ENCODE measurements around the gene WNT1. TPM values are rescaled to one million over a fixed set of nuclear protein-coding genes. Genes with fewer than 3 reads are reported as not detected.

Gene WNT1
- total and polyA plus RNA-seq, 9 of the 15 experiments (the other 6 are each of a cell fraction or from before 2014, with no cell fraction given) = not detected

DNA sequence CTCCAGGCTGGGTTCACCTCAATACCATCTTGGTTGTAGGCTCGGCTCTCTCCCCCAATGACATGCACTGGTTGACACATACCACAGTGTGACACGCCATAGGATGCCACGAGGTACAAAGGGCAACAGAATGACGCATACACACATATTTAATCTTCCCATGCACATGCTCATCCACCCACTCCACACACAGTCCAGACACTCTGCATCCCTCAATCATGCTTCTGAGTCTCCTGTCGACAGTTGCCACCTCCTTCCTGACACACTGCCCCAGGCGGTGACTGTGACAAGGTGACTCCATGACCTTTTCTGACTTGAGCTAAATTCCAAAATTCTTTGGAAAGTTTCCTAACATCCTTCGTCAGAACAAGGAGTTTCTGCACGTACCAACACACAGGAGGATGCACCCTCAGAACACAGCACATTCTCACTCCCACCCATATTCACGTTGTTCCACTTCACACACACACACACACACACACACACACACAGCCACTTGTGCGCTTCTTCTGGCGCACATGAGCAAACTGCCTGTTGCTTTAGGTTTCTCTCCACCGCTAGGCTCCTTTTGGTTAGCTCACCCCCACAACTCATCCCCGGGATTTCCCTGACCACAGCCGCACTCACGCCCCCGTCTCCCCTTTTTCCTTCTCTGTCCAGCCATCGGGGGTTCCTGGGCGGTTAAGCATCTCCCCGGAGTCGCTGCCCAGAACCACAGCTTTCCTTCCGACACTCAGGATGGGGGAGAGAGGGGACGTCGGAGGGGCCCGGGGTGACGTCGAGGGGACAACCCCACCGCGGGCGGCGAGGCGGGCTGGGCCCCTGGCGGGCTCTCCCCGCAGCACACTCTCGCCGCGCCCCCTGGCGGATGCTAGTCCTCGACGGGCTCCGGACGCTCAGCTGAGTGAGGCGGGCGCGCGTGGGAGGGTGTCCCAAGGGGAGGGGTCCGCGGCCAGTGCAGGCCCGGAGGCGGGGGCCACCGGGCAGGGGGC lies 536 bp upstream of the WNT1 start (continued):
- TF ChIP-seq ZNF699 (CRISPR knock-in tag; IDR thresholded peaks at IDR 0.05; ENCODE audit: insufficient replicate concordance) (no peak), CBX1 (IDR thresholded peaks at IDR 0.05; ENCODE audit: low read depth) (peak; percentile 29; the same call in 1 of the 2 replicates), NR2C2 (CRISPR knock-in tag; IDR thresholded peaks at IDR 0.05) (0 out of 2 replicates have a peak, but pooled peaks have one; percentile 36), NR2C2 (tag; IDR thresholded peaks at IDR 0.05) (no peak), XRCC5 (IDR thresholded peaks at IDR 0.05; ENCODE audit: low read depth, low read length) (0 out of 2 replicates have a peak, but pooled peaks have one; percentile 68), KHSRP (IDR thresholded peaks at IDR 0.05) (no peak), DACH1 (IDR thresholded peaks at IDR 0.05; ENCODE audit: partially characterized antibody) (peak; percentile 59), ZNF644 (tag; IDR thresholded peaks at IDR 0.05; ENCODE audit: low read depth) (no peak), FOSL1 (tag; conservative IDR thresholded peaks at IDR 0.05) (no peak), NFIC (IDR thresholded peaks at IDR 0.05) (peak; percentile 76), KDM1A (IDR thresholded peaks at IDR 0.05) (peak in 1 of 2 experiments; percentile 24; a peak in 1 of 4 replicates), ATF1 (CRISPR knock-in tag; IDR thresholded peaks at IDR 0.05) (no peak), ATF1 (tag; IDR thresholded peaks at IDR 0.05) (peak; percentile 30)
- TF ChIP-seq, protein P1, sequence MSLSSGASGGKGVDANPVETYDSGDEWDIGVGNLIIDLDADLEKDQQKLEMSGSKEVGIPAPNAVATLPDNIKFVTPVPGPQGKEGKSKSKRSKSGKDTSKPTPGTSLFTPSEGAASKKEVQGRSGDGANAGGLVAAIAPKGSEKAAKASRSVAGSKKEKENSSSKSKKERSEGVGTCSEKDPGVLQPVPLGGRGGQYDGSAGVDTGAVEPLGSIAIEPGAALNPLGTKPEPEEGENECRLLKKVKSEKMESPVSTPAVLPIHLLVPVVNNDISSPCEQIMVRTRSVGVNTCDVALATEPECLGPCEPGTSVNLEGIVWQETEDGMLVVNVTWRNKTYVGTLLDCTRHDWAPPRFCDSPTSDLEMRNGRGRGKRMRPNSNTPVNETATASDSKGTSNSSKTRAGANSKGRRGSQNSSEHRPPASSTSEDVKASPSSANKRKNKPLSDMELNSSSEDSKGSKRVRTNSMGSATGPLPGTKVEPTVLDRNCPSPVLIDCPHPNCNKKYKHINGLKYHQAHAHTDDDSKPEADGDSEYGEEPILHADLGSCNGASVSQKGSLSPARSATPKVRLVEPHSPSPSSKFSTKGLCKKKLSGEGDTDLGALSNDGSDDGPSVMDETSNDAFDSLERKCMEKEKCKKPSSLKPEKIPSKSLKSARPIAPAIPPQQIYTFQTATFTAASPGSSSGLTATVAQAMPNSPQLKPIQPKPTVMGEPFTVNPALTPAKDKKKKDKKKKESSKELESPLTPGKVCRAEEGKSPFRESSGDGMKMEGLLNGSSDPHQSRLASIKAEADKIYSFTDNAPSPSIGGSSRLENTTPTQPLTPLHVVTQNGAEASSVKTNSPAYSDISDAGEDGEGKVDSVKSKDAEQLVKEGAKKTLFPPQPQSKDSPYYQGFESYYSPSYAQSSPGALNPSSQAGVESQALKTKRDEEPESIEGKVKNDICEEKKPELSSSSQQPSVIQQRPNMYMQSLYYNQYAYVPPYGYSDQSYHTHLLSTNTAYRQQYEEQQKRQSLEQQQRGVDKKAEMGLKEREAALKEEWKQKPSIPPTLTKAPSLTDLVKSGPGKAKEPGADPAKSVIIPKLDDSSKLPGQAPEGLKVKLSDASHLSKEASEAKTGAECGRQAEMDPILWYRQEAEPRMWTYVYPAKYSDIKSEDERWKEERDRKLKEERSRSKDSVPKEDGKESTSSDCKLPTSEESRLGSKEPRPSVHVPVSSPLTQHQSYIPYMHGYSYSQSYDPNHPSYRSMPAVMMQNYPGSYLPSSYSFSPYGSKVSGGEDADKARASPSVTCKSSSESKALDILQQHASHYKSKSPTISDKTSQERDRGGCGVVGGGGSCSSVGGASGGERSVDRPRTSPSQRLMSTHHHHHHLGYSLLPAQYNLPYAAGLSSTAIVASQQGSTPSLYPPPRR (CRISPR knock-in tag; IDR thresholded peaks at IDR 0.05; ENCODE audit: borderline replicate concordance) = 0 out of 2 replicates have a peak, but pooled peaks have one; percentile 42
- TF ChIP-seq, protein P2, sequence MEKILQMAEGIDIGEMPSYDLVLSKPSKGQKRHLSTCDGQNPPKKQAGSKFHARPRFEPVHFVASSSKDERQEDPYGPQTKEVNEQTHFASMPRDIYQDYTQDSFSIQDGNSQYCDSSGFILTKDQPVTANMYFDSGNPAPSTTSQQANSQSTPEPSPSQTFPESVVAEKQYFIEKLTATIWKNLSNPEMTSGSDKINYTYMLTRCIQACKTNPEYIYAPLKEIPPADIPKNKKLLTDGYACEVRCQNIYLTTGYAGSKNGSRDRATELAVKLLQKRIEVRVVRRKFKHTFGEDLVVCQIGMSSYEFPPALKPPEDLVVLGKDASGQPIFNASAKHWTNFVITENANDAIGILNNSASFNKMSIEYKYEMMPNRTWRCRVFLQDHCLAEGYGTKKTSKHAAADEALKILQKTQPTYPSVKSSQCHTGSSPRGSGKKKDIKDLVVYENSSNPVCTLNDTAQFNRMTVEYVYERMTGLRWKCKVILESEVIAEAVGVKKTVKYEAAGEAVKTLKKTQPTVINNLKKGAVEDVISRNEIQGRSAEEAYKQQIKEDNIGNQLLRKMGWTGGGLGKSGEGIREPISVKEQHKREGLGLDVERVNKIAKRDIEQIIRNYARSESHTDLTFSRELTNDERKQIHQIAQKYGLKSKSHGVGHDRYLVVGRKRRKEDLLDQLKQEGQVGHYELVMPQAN (IDR thresholded peaks at IDR 0.05; ENCODE audit: borderline replicate concordance) = no peak
- TF ChIP-seq, protein P3, sequence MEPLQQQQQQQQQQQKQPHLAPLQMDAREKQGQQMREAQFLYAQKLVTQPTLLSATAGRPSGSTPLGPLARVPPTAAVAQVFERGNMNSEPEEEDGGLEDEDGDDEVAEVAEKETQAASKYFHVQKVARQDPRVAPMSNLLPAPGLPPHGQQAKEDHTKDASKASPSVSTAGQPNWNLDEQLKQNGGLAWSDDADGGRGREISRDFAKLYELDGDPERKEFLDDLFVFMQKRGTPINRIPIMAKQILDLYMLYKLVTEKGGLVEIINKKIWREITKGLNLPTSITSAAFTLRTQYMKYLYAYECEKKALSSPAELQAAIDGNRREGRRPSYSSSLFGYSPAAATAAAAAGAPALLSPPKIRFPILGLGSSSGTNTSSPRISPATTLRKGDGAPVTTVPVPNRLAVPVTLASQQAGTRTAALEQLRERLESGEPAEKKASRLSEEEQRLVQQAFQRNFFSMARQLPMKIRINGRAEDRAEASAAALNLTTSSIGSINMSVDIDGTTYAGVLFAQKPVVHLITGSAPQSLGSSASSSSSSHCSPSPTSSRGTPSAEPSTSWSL (CRISPR knock-in tag; IDR thresholded peaks at IDR 0.05; ENCODE audit: borderline replicate concordance) = no peak
- TF ChIP-seq, protein P4, sequence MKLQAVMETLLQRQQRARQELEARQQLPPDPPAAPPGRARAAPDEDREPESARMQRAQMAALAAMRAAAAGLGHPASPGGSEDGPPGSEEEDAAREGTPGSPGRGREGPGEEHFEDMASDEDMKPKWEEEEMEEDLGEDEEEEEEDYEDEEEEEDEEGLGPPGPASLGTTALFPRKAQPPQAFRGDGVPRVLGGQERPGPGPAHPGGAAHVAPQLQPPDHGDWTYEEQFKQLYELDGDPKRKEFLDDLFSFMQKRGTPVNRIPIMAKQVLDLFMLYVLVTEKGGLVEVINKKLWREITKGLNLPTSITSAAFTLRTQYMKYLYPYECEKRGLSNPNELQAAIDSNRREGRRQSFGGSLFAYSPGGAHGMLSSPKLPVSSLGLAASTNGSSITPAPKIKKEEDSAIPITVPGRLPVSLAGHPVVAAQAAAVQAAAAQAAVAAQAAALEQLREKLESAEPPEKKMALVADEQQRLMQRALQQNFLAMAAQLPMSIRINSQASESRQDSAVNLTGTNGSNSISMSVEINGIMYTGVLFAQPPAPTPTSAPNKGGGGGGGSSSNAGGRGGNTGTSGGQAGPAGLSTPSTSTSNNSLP (IDR thresholded peaks at IDR 0.05; ENCODE audit: borderline replicate concordance, low read depth, low read length) = no peak

All from K562 (cell line).